G401 (cell line): ENCODE data around the gene SERPINB1. TPM values are rescaled to one million over a fixed set of nuclear protein-coding genes. Genes with fewer than 3 reads are reported as not detected.
"Not testable (repeated sequence)": the region's sequence is repeated elsewhere in the genome, so short reads cannot be mapped to it uniquely, and the experiment has no call there.

Experiments used
- DNase-seq: peaks from one replicate; pipeline ENCODE4 v3.0.0-alpha.2; 2015; ENCODE audit warnings: low spot score
- in situ Hi-C: cut with HindIII; loops from 2 replicates; pipeline ENCODE4 v1.10.0; 2016; ENCODE audit warnings: low sequenced_read_pairs, mixed read lengths
- total RNA-seq: library from RNA; depleted of rRNA; stranded (reverse); fragments of >200 nt; shearing (Covaris generic); gene quantifications from 2 replicates; pipeline ENCODE4 v1.2.3, GENCODE V29; 2014

The SERPINB1 gene
- total RNA-seq, 1 experiment from 2014 or later: not detected

DNA sequence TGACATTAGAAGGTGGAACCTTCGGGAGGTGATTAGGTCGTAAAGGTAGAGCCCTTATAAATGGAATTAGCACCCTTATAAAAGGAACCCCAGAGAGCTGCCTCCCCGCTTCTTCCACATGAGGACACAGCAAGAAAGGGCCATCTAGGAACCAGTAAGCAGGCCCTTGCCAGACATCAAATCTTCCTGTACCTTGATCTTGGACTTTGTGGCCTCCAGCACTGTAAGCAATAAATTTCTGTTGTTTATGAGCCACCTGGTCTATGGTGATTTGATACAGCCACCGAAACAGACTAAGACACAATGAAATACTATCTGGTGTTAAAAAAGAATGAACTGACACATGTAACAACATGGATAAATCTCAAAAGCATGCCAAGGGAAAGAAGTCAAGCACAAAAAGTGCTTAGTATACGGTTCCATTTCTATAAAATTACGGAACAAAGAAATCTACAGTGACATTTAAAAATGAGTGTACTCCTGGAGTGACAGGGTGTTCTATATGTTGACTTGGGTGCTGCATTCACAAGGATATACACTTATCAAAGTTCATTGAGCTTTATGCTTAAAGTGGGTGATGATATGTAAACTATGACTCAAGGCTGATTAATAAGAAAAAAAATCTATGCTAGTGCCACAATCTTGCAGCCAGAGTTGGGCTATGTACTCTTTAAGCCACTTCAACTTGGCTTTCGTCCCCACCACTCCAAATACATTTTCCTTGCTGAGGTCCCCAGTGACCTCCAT lies 18.4 kb downstream of the SERPINB1 start:
- in situ Hi-C loops: no loop called here
- DNase-seq: no peak

DNA sequence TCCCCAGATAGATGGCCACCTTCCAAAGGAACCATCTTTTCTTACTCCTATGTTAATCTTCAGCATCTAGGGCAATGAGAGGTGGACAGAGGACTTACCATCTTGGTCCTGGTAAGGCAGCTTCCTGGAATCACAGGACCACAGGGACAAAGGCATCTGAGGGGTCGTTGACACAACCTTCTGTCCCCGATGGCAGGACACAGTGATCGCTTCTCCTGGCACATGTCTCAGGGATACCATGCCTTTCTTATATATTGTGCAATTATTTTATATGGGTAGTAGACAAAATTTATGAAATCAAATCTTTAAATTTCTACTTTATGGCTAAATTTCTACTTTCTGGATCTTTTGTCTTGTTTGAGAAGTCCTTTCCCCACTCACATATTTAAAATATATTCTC lies 20.1 kb downstream of the SERPINB1 start:
- no peak for DNase-seq
- in situ Hi-C loops: no loop called here

DNA sequence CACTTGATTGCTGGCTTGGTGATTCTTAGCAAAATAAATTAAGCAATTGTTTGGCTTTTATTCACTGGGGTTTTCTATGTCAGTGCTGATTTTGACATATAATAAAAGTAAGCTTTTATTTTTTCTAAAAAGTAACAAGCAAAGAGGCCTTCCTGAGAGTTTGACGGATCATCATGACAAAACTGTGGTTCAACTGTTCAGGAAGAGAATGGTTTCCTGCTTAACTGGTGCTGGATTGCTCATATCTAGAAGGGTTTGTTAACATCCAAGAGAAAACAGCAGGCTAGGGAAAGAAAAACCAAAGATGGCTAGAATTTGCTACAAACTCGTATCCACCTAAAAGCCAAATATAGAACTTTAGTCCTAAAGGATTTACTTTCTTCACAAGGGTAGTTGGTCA lies 21.2 kb downstream of the SERPINB1 start:
- no peak for DNase-seq
- in situ Hi-C loops: no loop called here

DNA sequence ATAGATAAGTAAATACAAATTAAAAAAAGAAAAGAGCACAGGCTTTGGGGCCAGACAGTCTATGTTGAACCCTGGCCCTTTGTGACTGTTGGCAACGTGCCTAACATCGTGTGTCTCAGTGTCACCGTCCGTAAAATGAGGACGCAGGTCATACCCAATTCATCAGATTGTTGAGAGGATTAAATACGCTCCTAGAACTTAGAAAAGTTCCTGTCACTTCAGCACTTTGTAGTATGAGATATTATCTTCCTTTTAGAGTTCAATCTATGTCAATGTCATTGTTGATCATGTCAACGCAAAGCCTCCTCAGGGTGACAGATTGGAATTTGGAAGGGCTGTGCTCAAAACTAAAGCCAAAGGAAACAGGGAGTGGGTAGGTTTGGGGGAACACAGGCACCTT lies 21.7 kb downstream of the SERPINB1 start:
- no peak for DNase-seq

DNA sequence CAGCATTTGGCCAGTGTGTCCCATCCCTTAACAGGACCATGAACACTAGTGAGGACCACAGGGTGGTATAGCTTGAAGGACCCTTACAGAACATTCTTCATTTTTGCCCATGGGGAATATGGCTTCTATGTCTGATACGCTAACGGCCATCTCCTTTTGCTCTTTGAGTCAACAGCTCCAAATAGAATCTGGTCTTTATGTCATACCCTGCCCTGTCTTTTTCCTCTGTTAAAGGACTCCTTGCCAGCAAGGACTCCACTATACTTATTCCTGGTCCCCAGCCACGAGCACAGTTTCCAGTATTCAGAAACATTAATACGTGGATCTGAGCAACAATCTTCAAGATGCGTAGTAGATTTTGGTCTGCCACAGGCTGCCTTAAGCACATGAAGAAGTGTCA lies 22.5 kb downstream of the SERPINB1 start:
- in situ Hi-C loops: no loop called here

More for the DNA sequence above, 21.7 kb downstream of the SERPINB1 start:
- in situ Hi-C loops: no loop called here

DNA sequence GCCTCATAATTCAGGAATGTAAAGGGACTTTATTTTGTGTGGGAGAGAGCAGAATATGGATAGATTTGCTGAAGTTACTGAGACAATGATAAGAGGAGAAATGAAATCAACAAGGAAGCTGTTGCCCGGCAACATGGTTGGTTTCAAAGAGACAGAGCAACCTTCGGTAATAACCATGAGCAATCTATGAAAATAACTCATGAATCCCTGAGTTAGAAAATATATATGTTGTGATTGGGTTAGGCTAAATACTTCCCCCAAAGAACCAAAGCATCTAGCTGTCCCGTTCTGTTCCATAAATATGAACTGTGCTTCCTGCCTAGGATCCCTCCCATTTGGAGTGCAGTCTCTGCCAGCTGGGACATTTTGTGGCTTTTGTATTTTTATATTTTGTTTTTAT lies 23.1 kb downstream of the SERPINB1 start:
- no peak for DNase-seq
- in situ Hi-C loops: no loop called here

More for the DNA sequence above, 22.5 kb downstream of the SERPINB1 start:
- DNase-seq: no peak

DNA sequence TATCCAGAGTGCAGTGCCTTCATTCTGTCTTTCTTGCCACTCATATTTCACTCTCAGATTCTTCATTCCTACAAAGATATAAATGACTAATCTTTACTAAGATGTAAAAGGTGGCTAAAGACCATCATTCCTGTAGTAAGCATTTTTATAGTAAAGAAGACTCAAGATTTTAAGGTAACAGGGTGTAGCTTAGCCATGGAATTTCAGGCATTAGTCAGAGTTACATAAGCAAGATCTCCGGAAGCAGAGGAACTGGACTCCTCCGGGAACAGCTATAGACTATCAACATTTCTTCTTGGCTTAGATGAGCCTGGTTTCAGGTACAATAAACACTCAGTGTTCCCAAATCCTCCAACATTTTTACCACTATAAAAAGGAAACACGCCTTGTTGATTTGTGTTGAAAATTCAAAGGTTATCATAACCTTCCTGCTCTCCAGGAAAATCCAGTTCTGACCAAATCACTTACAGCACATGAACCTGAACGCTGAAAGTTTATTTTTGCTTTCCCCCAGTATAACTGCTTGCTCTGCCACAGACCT lies 23.7 kb downstream of the SERPINB1 start:
- DNase-seq: peak; percentile 61
- in situ Hi-C loops: no loop called here

DNA sequence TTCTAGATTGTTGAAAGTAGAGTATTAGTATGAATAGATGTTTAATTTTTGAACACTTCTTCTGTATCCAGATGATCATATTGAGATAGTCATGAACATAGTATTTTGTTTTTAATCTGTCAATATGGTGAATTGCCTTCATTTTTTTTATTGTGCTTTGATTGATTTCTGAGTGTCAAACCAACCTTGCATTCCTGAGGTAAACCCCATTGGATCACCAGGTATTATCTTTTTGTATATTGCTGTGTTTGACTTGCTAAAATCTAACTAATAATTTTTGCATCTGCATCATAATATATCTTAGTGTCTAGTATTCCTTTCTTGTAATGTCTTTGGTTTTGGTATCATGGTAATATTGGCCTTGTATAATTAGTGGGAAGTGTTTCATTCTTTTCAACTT lies 25.5 kb downstream of the SERPINB1 start:
- in situ Hi-C loops: no loop called here
- no peak for DNase-seq

DNA sequence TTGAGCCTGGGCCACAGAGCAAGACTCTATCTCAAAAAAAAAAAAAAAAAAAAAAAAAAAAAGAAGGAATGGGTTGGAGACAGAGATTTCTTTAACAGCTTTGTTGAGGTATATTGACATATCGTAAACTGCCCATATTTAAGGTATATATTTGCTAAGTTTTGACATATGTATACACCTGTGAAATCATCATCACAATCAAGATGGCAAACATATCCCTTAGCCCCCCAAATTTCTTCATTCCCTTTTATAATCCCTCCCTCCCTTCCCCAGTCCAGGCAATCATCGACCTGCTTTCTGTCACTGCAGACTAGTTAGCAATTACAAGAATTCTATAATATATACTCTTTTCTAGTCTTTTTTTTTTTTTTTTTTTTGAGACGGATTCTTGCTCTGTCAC lies 29.0 kb downstream of the SERPINB1 start:
- in situ Hi-C loops: no loop called here
- DNase-seq: no peak

DNA sequence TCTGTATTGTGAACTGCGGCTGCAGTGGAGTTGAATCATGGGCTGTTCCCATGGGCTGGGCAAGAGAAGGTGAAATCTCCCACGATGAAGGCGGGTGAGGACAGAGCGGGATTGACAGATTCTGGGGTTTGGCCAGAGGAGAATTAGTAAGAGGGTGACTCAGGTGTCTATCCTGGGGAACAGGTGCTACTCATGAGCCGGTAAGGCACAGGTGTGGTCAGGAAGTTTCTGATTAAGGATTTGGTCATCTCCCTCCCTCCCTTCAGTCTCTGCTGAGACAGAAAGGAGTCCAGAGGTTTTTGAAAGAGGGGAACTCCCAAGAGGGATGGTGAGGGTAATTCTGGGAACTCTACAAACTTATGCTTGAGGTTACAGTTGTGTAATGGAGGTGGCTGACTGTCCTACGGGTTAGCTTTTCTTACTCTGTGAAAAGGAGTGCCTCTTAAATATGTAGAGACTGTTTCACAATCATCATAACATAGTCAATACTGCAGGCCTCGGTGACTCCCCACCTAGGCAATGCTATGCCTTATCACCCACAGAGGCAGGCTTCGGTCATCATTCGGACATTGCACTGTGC lies 31.5 kb downstream of the SERPINB1 start:
- in situ Hi-C loops: no loop called here
- no peak for DNase-seq

DNA sequence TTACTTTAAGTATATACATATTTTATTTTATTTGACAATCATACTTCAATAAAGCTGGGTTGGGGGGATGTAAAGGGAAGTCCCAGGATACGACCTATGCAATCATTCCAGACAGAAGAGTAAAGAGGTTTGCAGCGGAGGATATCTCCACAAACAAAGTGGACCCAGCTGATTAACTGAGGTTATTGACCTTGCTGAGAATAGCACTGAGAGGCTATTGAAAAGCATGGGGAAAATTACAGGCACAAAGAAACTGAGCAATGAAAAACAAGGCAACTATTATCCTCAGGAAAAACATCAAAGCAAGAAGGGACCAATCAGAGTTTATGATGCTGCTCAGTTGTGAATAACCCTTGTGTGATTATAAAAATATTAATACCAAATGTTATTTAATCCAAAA lies 32.6 kb downstream of the SERPINB1 start:
- in situ Hi-C loops: no loop called here
- DNase-seq: no peak

DNA sequence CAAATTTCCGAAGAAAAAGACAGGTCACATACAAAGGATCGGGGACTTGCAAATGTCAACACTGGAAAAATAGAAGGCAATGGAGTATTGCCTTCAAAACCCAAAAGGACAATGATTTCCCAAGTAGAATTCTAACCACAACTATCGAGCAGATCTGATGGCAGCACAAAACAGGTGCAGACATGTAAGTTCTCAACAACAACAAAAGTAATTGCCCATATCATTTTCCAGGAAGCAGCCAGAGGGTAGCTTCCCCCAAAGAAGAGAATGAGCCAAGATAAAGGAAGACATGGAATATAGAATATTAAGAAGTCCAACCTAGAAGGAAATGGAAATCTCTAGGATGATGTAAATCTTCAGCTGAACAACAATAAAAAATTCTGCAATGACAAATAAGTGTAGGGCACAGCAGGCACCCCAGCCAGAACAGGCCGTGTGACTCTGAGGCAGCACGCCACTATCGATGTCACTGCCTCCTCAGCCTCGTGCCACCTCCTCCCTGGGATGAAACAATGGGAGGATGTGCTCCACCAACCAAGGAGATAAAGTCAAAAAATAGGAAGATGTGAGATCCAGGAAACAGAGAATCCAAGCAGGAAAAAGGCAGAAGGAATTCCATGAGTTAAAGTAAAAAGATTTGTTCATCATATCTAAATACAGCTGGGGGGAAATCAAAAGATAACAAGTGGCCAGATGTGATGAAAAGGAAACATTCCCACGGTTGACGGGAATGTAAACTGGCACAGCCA lies 34.1 kb downstream of the SERPINB1 start:
- in situ Hi-C loops: no loop called here
- no peak for DNase-seq

DNA sequence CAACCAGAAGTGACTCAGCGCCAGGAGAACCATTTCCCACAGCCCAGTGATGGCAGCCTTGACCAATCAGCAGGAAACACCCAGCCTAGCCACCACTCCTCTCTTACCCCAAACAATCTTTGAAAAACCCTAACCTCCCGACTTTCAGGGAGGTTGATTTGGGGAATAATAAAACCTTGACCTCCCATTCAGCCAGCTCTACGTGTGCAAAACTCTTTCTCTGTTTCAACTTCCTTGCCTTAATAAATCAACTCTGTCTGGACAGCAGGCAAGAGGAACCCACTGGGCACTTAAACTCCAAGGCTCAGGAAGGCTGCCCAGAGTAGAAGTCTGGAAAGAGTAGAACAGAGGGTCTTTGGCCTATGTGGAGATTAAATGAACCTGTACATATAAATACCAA lies 35.0 kb downstream of the SERPINB1 start:
- no peak for DNase-seq
- in situ Hi-C loops: no loop called here

DNA sequence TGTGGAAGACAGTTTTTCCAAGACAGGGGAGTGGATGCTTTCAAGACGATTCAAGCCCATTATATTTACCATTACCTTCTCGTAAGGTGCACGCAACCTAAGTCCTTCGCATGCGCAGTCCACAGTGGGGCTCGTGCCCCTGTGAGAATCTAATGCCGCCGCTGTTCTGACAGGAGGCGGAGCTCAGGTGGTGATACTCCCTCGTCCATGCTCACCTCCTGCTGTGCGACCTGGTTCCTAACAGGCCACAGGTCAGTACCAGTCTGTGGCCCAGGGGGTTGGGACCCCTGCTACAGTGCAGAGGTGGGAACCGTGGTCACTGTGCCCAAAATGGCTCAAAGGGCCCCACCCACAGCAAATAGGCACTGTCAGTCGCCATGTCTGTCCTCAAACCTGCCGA lies 36.6 kb downstream of the SERPINB1 start:
- DNase-seq: no peak

DNA sequence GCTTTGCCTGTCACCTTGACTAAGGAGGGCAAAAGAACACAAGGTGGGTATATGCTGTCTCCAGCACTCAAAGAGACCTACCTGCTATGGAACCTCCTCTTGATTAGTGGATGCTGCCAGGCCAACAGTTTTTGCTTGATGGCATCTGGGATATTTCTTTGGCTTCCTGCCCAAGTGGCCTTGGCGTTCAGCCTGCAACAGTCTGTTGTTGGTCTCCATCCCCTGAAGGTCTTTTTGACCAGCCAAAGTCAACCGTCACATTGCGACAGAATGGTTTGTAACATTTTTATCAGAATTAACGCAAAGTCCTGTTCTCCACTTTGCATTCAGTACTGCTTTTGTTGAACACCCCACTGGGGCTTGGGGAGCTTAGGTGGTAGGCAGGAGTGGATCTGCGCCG lies 37.1 kb downstream of the SERPINB1 start:
- in situ Hi-C loops: no loop called here
- DNase-seq: peak; percentile 49

More for the DNA sequence above, 36.6 kb downstream of the SERPINB1 start:
- in situ Hi-C loops: no loop called here

DNA sequence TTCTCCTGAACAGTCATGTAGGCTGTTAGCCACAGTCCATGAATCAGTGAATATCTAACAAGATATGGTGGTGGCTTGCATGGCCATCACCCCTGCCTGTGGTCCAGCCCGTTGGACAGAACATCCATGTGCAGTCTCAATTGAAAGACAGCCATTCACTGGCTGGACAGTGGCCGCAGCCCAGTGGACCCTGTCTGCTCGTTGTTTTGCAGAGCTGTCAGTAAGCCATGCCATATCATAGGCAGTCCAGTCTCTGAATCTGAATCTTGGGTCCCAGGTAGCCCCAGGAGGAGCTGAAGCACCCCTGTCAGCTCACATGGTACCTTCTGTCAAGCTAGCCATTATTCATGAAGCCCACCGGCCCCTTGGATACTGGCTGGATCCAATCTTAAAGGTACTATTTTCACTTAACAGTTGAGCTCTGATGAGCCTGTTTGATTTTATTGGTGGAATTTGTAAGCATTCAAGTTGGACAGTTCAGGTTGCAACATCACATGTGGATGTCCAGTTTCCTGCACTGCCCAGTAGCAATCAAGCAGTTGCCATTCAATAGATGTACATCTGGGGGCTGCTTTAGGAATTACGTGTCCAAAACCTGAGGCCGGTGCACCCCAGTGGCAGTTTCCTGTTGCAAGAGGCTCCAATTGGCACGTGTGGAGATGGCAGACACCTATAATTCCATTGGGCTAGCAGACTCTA lies 37.8 kb downstream of the SERPINB1 start:
- in situ Hi-C loops: no loop called here
- DNase-seq: no peak

DNA sequence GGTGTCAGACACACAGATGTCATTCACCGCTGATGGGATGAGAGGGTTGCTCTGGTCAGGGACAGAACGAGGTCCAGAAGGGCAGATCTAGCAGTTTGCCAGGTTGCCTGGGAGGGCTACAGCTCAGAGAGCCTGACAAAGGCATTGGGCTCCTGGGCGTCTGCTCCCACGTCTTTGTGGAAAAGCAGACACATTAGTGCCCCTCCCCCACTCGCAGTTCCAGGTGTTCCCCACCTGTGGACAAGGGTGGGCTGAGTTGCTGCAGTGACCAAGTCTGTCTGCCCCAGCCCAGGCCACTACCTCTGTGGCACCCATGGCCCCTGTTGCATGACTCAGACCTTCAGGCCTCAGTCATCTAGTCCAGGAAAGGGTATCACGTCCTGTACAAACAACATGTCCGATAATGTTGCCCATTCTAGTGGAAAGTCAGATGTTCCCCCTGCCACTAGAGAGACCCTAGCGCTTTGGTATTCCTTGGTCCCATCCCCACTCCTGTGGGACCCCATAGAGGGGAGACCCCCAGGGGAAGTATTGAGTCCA lies 39.1 kb downstream of the SERPINB1 start:
- no peak for DNase-seq
- in situ Hi-C loops: no loop called here

DNA sequence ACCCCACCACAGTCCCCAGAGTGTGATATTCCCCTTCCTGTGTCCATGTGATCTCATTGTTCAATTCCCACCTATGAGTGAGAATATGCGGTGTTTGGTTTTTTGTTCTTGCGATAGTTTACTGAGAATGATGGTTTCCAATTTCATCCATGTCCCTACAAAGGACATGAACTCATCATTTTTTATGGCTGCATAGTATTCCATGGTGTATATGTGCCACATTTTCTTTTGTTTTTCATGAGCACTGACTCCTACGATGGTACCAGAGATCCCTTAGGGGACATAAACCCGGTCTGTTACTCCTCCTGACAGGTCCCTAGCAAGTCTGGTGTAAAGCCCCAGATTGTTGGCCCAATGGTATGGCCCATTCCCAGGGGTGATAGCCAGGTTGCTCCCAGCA lies 40.0 kb downstream of the SERPINB1 start:
- in situ Hi-C loops: not testable (repeated sequence)

DNA sequence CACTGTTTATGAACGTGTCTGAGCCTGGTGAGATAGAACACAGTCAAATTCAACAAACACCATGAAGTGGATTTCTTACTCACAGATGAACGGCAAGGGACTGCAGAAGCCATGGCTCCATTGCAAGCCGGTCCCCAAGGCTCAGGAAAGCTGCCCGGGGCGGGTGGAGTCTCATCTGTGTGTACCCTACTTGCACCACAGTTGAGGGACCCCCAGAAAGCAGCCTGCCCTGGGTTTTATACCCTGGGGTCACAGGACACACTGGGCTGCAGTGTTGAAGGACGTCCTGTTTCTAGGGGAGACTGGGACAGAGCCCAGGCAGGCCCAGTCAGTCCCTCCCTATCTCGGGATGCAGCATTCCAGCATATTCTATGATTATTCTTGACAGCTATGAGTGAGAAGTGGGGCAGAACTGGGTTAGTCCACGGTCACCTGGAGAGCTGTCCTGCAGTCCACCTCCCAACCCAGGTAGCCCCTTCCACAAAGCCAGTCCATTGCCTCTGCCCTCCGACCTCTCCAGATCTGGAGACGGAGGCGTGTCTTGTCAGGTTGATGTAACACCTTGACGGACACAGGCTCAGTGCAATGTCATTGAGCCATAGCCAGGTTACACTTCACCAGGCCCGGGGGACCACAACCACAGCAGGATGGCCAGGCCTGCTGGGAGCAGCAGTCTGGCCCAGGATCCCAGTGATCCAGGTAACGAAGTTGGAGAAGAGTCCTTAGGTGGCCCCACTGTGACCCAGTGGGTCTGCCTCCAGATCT lies 40.9 kb downstream of the SERPINB1 start:
- no peak for DNase-seq
- in situ Hi-C loops: no loop called here

More for the DNA sequence above, 40.0 kb downstream of the SERPINB1 start:
- not testable (repeated sequence) for DNase-seq
